ENCODE data around the gene BMPER.
"Not testable (repeated sequence)": the region's sequence is repeated elsewhere in the genome, so short reads cannot be mapped to it uniquely, and the experiment has no call there.

BMPER gene

GRCh38 chr7:34138483-34138882, 233.1 kb downstream of the BMPER start:
- no peak for DNase-seq (ENCODE audit: low read depth)

- no peak for DNase-seq (ENCODE audit: low read depth)
These were observed 233.7 kb downstream of the BMPER start for GRCh38 chr7:34139086-34139485.

- no peak for DNase-seq (ENCODE audit: low read depth)
These were observed 234.7 kb downstream of the BMPER start for GRCh38 chr7:34140066-34140465.

GRCh38 chr7:34143402-34143801, 238.1 kb downstream of the BMPER start:
- DNase-seq (ENCODE audit: low read depth): no peak

GRCh38 chr7:34145603-34146002, 240.3 kb downstream of the BMPER start:
- no peak for DNase-seq (ENCODE audit: low read depth)

GRCh38 chr7:34153656-34154270, 248.4 kb downstream of the BMPER start:
- no peak for DNase-seq (ENCODE audit: low read depth)

- no peak for DNase-seq (ENCODE audit: low read depth)
These were observed 250.0 kb downstream of the BMPER start for GRCh38 chr7:34155220-34155908.

GRCh38 chr7:34156336-34156735, 251.0 kb downstream of the BMPER start:
- no peak for DNase-seq (ENCODE audit: low read depth)

- no peak for DNase-seq (ENCODE audit: low read depth)
These were observed 251.8 kb downstream of the BMPER start for GRCh38 chr7:34157137-34157536.

- DNase-seq (ENCODE audit: low read depth): no peak
These were observed 253.2 kb downstream of the BMPER start for GRCh38 chr7:34158368-34159153.

- no peak for DNase-seq (ENCODE audit: low read depth)
These were observed 255.0 kb downstream of the BMPER start for GRCh38 chr7:34160261-34160752.

GRCh38 chr7:34162027-34162565, 256.8 kb downstream of the BMPER start:
- no peak for DNase-seq (ENCODE audit: low read depth)

- no peak for DNase-seq (ENCODE audit: low read depth)
These were observed 257.3 kb downstream of the BMPER start for GRCh38 chr7:34162677-34163076.

GRCh38 chr7:34163956-34164355, 258.6 kb downstream of the BMPER start:
- DNase-seq (ENCODE audit: low read depth): no peak

GRCh38 chr7:34165466-34165865, 260.1 kb downstream of the BMPER start:
- DNase-seq (ENCODE audit: low read depth): no peak

- no peak for DNase-seq (ENCODE audit: low read depth)
These were observed 260.7 kb downstream of the BMPER start for GRCh38 chr7:34165927-34166550.

- no peak for DNase-seq (ENCODE audit: low read depth)
These were observed 262.7 kb downstream of the BMPER start for GRCh38 chr7:34168013-34168412.

GRCh38 chr7:34174688-34175616, 269.6 kb downstream of the BMPER start:
- DNase-seq (ENCODE audit: low read depth): not testable (repeated sequence)

GRCh38 chr7:34175837-34176236, 270.5 kb downstream of the BMPER start:
- DNase-seq (ENCODE audit: low read depth): no peak

- no peak for DNase-seq (ENCODE audit: low read depth)
These were observed 272.1 kb downstream of the BMPER start for GRCh38 chr7:34177476-34177875.

Data from activated gamma-delta T cell treated with anti-CD3 and anti-CD28 coated beads, Interleukin-2, amount 50 U/mL, for 16 hours (primary cell).